Heart right ventricle (tissue), 12 donors: ENCODE data around the gene AKAP14. TPM values are rescaled to one million over a fixed set of nuclear protein-coding genes. Genes with fewer than 3 reads are reported as not detected.

Experiments used
- polyA plus RNA-seq, 2 donors: library from polyadenylated mRNA; stranded (reverse); fragments of 200-250 nt; gene quantifications; one replicate each; pipeline ENCODE4 v1.2.3, GENCODE V29; 2013
- total RNA-seq, 10 donors: library from RNA; stranded (reverse); fragmentation: NEBNext Ultra II Directional in 3 of 10; extraction: Animal tissue kit (Norgen Biotek cat#: 25700) in 3 of 10; gene quantifications; one replicate each; pipeline versions ENCODE4 v1.2.1 to v1.2.4, GENCODE V29; 2021 to 2023
- donor health status: ischemic (EF 13 %, LVEDD 7.1; RV severe dilation, severe dysfunction).
- donor health status: healthy with polysubstance abuse.
- donor health status: DM: no; HTN: yes; CAD: no.
- donor health status: DM: no; HTN: no; CAD: no.
- donor health status: ischemic (EF 25% LVEDD 6.9; RV normal size, moderate dysfunction).
- donor health status: ischemic (EF 25% LVEDD 5.7; RV mildly dilated, moderate dysfunction).
- donor health status: healthy.
- donor health status: nonischemic (EF 11% LVEDD 7.7; RV severe dilation, severe dysfunction).
- donor health status: DM: yes; HTN: yes; CAD: no.
- donor health status: PGD.
- donor health status: ischemic (EF 29% LVEDD 5.4; RV normal size, mild dysfunction).
- donor health status: nonischemic (EF 23%, LVEDD 6.1; RV moderate dilation, normal function).

AKAP14 gene
- total and polyA plus RNA-seq, 12 donors, result not detected

Other genes starting within 250 kb of the AKAP14 start
- 10 to 100 TPM in 4 of 10 donors, 1 to 10 TPM in 6; 7.5 to 24.9 (median 9.3) TPM for gene SEPTIN6, start 202.7 kb upstream of the AKAP14 start, total RNA-seq
- 1 to 10 TPM; 4.6 to 7.5 TPM for gene SEPTIN6, start 202.7 kb upstream of the AKAP14 start, polyA plus RNA-seq
- 1 to 10 TPM in 1 of 10 donors, under 1 TPM in 3, not detected in 6; 0.35 to 1.7 (median 0.36) TPM for gene SOWAHD, start 137.3 kb upstream of the AKAP14 start, total RNA-seq
- under 1 TPM in 1 of 2 donors, not detected in 1; 0.12 TPM for gene SOWAHD, start 137.3 kb upstream of the AKAP14 start, polyA plus RNA-seq
- gene RPL39, start 104.3 kb upstream of the AKAP14 start, total RNA-seq, result 1,000 to 10,000 TPM; 1,035 to 1,338 (median 1,072) TPM
- 1,000 to 10,000 TPM; 1,899 to 6,428 TPM for gene RPL39, start 104.3 kb upstream of the AKAP14 start, polyA plus RNA-seq
- 1 to 10 TPM; 2.4 to 3.8 (median 2.9) TPM for gene UPF3B, start 42.9 kb upstream of the AKAP14 start, total RNA-seq
- 10 to 100 TPM in 1 of 2 donors, 1 to 10 TPM in 1; 6.4 to 15.1 TPM for gene UPF3B, start 42.9 kb upstream of the AKAP14 start, polyA plus RNA-seq
- 10 to 100 TPM in 3 of 10 donors, 1 to 10 TPM in 7; 5.6 to 10.9 (median 9.6) TPM for gene RNF113A, start 24.2 kb upstream of the AKAP14 start, total RNA-seq
- gene RNF113A, start 24.2 kb upstream of the AKAP14 start, polyA plus RNA-seq, result 10 to 100 TPM; 12.6 to 13.8 TPM
- gene NDUFA1, start 24.1 kb upstream of the AKAP14 start, total RNA-seq, result 100 to 1,000 TPM; 395 to 638 (median 548) TPM
- gene NDUFA1, start 24.1 kb upstream of the AKAP14 start, polyA plus RNA-seq, result 1,000 to 10,000 TPM in 1 of 2 donors, 100 to 1,000 TPM in 1; 486 to 2,208 TPM
- 1 to 10 TPM; 5.2 to 7.3 (median 5.8) TPM for gene NKAP, start 47.9 kb downstream of the AKAP14 start, total RNA-seq
- 1 to 10 TPM; 4.7 to 8.6 TPM for gene NKAP, start 47.9 kb downstream of the AKAP14 start, polyA plus RNA-seq
- not detected for gene RHOXF2B, start 181.8 kb downstream of the AKAP14 start, total RNA-seq
- not detected for gene RHOXF2B, start 181.8 kb downstream of the AKAP14 start, polyA plus RNA-seq
- gene RHOXF1, start 220.0 kb downstream of the AKAP14 start, total RNA-seq, result under 1 TPM in 3 of 10 donors, not detected in 7; 0.38 to 0.45 (median 0.44) TPM
- gene RHOXF1, start 220.0 kb downstream of the AKAP14 start, polyA plus RNA-seq, result 1 to 10 TPM in 1 of 2 donors, not detected in 1; 1.2 TPM